Activated T-helper 1 cell treated with anti-CD3 and anti-CD28 coated beads, Interleukin-12 subunit alpha, Interleukin-12 subunit beta, Interleukin-2, Interleukin-4 antibody, amounts not matched to agents 30 ng/mL and 10 ng/mL and 1 ng/mL, durations not matched to agents 14 hours and 24 hours and 36 hours (primary cell): ENCODE results near the gene EMB. TPM values are rescaled to one million over a fixed set of nuclear protein-coding genes. Genes with fewer than 3 reads are reported as not detected.

ENCODE experiments used
- DNase-seq: peaks from one replicate; pipeline ENCODE4 v3.0.0; 2021; ENCODE audit warnings: low spot score
- H3K27ac Mint-ChIP-seq: one replicate; pipeline ENCODE4 v1.8.0; 2021; ENCODE audit warnings: mild to moderate bottlenecking, mixed read lengths
- H3K27me3 Mint-ChIP-seq: one replicate; pipeline ENCODE4 v1.8.0; 2022; ENCODE audit warnings: mild to moderate bottlenecking, moderate library complexity, mixed read lengths; ENCODE audit not compliant: insufficient read depth
- H3K36me3 Mint-ChIP-seq: one replicate; pipeline ENCODE4 v1.8.0; 2021; ENCODE audit warnings: low read depth, mixed read lengths
- H3K4me1 Mint-ChIP-seq: one replicate; pipeline ENCODE4 v1.8.0; 2021; ENCODE audit warnings: low read depth, mixed read lengths
- H3K4me3 Mint-ChIP-seq: one replicate; pipeline ENCODE4 v1.8.0; 2021; ENCODE audit warnings: mild to moderate bottlenecking, moderate library complexity, mixed read lengths
- H3K9me3 Mint-ChIP-seq: one replicate; pipeline ENCODE4 v1.8.0; 2021; ENCODE audit warnings: mixed read lengths
- intact Hi-C: fragments of 100-400 bp; cut with micrococcal nuclease; formaldehyde crosslinking; loops from one replicate; pipeline ENCODE4 v1.15.1; 2024
- total RNA-seq: library from RNA; stranded (reverse); gene quantifications from 2 replicates; pipeline ENCODE4 v1.2.3, GENCODE V29; 2022

EMB gene
- total RNA-seq, 1 donor from 2014 or later: 81.8 TPM

GRCh38 chr5:50359187-50359586 is 81.9 kb downstream of the EMB start:
- no peak overlapping the region for H3K4me3 Mint-ChIP-seq
- H3K4me1 Mint-ChIP-seq: peaks cover 15% of the 10 kb centered on the region
- intact Hi-C loops: no loop called here
- H3K27me3 Mint-ChIP-seq: no peaks in the 10 kb centered on the region
- peaks cover 2% of the 10 kb centered on the region for H3K36me3 Mint-ChIP-seq
- peaks cover 11% of the 10 kb centered on the region for H3K9me3 Mint-ChIP-seq
- DNase-seq: no peak
- no peak overlapping the region for H3K27ac Mint-ChIP-seq

GRCh38 chr5:50352382-50352781 is 88.7 kb downstream of the EMB start:
- no peaks in the 10 kb centered on the region for H3K9me3 Mint-ChIP-seq
- no peak overlapping the region for H3K4me3 Mint-ChIP-seq
- H3K36me3 Mint-ChIP-seq: no peaks in the 10 kb centered on the region
- no peak for DNase-seq
- H3K4me1 Mint-ChIP-seq: no peaks in the 10 kb centered on the region
- H3K27ac Mint-ChIP-seq: no peak overlapping the region
- H3K27me3 Mint-ChIP-seq: no peaks in the 10 kb centered on the region
- intact Hi-C loops: no loop called here

Other genes starting within 250 kb of the EMB start
- 22.9 and 23.0 TPM in 2 replicates for gene PARP8, start 225.3 kb upstream of the EMB start, total RNA-seq